Ishikawa (cell line): ENCODE measurements around the gene ERN2.
A peak's percentile ranks its signal among the peaks of the same experiment; 100 is the strongest.

Source experiments
- CEBPB ChIP-seq: IDR thresholded peaks from 2 replicates; pipeline ENCODE4 v1.6.1; 2012
- CREB1 ChIP-seq: IDR thresholded peaks from 2 replicates; pipeline ENCODE4 v1.6.1; 2012; ENCODE audit warnings: low read depth
- EGR1 ChIP-seq: IDR thresholded peaks from 2 replicates; pipeline ENCODE4 v1.6.1; 2012
- EP300 ChIP-seq: IDR thresholded peaks from 2 replicates; pipeline ENCODE4 v1.6.1; 2012; ENCODE audit warnings: borderline replicate concordance
- FOXM1 ChIP-seq: IDR thresholded peaks from 2 replicates; pipeline ENCODE4 v1.6.1; 2012; ENCODE audit warnings: low read depth, borderline replicate concordance
- NFIC ChIP-seq: IDR thresholded peaks from 2 replicates; pipeline ENCODE4 v1.6.1; 2012
- TAF1 ChIP-seq: IDR thresholded peaks from 2 replicates; pipeline ENCODE4 v1.6.1; 2012; ENCODE audit warnings: low read depth, mild to moderate bottlenecking
- TCF12 ChIP-seq: IDR thresholded peaks from 2 replicates; pipeline ENCODE4 v1.6.1; 2012; ENCODE audit warnings: low read depth
- TEAD4 ChIP-seq: IDR thresholded peaks from 2 replicates; pipeline ENCODE4 v1.6.1; 2012
- USF1 ChIP-seq: IDR thresholded peaks from 2 replicates; pipeline ENCODE4 v1.6.1; 2012
- YY1 ChIP-seq: IDR thresholded peaks from 2 replicates; pipeline ENCODE4 v1.6.1; 2012; ENCODE audit warnings: low read depth
- ZBTB7A ChIP-seq: IDR thresholded peaks from 2 replicates; pipeline ENCODE4 v1.6.1; 2012; ENCODE audit warnings: low read depth
- TF ChIP-seq, protein P1 (sequence below): IDR thresholded peaks from 2 replicates; pipeline ENCODE4 v1.6.1; 2012

Gene ERN2

GRCh38 chr16:23651943-23652468 is 61.0 kb downstream of the ERN2 start:
- no peak for TF ChIP-seq TAF1
- TF ChIP-seq USF1: no peak
- no peak for TF ChIP-seq NFIC
- TF ChIP-seq ZBTB7A: no peak
- no peak for TF ChIP-seq TCF12
- TF ChIP-seq, protein P1, sequence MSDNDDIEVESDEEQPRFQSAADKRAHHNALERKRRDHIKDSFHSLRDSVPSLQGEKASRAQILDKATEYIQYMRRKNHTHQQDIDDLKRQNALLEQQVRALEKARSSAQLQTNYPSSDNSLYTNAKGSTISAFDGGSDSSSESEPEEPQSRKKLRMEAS: no peak

- no peak for TF ChIP-seq USF1
Observed at GRCh38 chr16:23650674-23651416, 62.2 kb downstream of the ERN2 start.

- TF ChIP-seq TCF12 (no peak), ZBTB7A (no peak), EGR1 (no peak), CEBPB (no peak), USF1 (no peak)
- TF ChIP-seq, protein P1: no peak
Observed at GRCh38 chr16:23642246-23642774, 70.7 kb downstream of the ERN2 start.

GRCh38 chr16:23640931-23641765 is 71.9 kb downstream of the ERN2 start, which contains the start of the genes DCTN5 and PALB2:
Gene DCTN5 (plus strand): TSS chr16:23641466. CDS start chr16:23641543, 77 bp downstream.
Gene PALB2 (minus strand): TSS chr16:23641310. CDS start chr16:23641157, 153 bp downstream.
- TF ChIP-seq FOXM1 (peak; percentile 55; the same call in 1 of the 2 replicates), YY1 (peak; percentile 79), TAF1 (peak; percentile 69), NFIC (peak; percentile 19; the same call in 1 of the 2 replicates), TEAD4 (no peak), EP300 (no peak; the same call in 1 of the 2 replicates), USF1 (peak; percentile 96), TCF12 (peak; percentile 62), CREB1 (peak; percentile 36; the same call in 1 of the 2 replicates)
- TF ChIP-seq, protein P1: peak; percentile 87

DNA sequence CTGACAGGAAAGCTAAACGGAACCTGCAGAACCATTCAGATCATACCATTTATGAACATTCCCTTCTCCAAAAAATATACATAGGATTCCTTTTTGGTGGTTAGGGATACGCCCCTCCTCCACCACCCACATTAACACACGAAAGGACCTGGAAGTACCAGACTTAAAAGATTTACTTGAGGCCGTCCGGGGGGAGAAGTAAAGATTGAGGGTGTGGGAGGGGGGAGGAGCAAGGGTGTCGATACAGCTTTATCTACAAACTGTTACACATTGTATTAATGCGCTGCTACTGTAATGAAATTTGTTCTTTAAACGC is 72.4 kb downstream of the ERN2 start:
- TF ChIP-seq, protein P1: no peak
- TF ChIP-seq NFIC: no peak
